Tibial nerve (tissue), 4 donors: Measurements from ENCODE around the gene TAGLN3. TPM values are rescaled to one million over a fixed set of nuclear protein-coding genes. Genes with fewer than 3 reads are reported as not detected.

ENCODE experiments used
- DNase-seq, 2 donors: peaks; one replicate each; pipeline ENCODE4 v3.0.0-alpha.2; 2019; ENCODE audit warnings: low spot score in 2 of 2
- H3K27ac ChIP-seq, 4 donors: fragments of 200-600 bp; sonication (generic) in 3 of 4; one replicate each; pipeline ENCODE4 v1.5.1; 2017 to 2019; ENCODE audit warnings: mild to moderate bottlenecking in 1 of 4
- H3K27me3 ChIP-seq, 2 donors: fragments of 200-600 bp; sonication (generic) in 1 of 2; one replicate each; pipeline versions ENCODE4 v1.5.1 to v1.6.0; 2017 to 2019
- H3K36me3 ChIP-seq, 3 donors: fragments of 200-600 bp; sonication (generic); one replicate each; pipeline ENCODE4 v1.5.1; 2018 to 2019
- H3K4me1 ChIP-seq, 4 donors: fragments of 200-600 bp; sonication (generic) in 3 of 4; one replicate each; pipeline ENCODE4 v1.5.1; 2017 to 2019
- H3K4me3 ChIP-seq, 4 donors: fragments of 200-600 bp; sonication (generic) in 3 of 4; one replicate each; pipeline ENCODE4 v1.5.1; 2017 to 2019; ENCODE audit warnings: mild to moderate bottlenecking in 1 of 4, moderate library complexity in 1 of 4
- H3K9me3 ChIP-seq, 4 donors: fragments of 200-600 bp; sonication (generic) in 3 of 4; one replicate each; pipeline ENCODE4 v1.5.1; 2017 to 2019
- EP300 ChIP-seq, 2 donors: sonication (generic); formaldehyde crosslinking; IDR thresholded peaks; one replicate each; pipeline ENCODE4 v1.6.1; 2017; ENCODE audit warnings: antibody characterized with exemption in 2 of 2, mild to moderate bottlenecking in 1 of 2
- POLR2A ChIP-seq, 2 donors: fragments of 450-650 bp; IDR thresholded peaks; one replicate each; pipeline ENCODE4 v1.6.1; 2017; ENCODE audit warnings: antibody characterized with exemption in 2 of 2, mild to moderate bottlenecking in 2 of 2, moderate library complexity in 2 of 2
- WGBS, 2 donors: methylation state at CpG; one replicate each; pipeline ENCODE4 v1.1.5; 2018; 5-methylcytosine and 5-hydroxymethylcytosine counted together
- total RNA-seq, 4 donors: library from RNA; depleted of rRNA; stranded (reverse); fragments of >200 nt; gene quantifications; one replicate each; pipeline ENCODE4 v1.1.0, GENCODE V29; 2016
- TF ChIP-seq, protein P1 (sequence below), 5 experiments: fragments of 200-600 bp in 3 of 5; fragments of 450-650 bp in 2 of 5; sonication (generic) in 3 of 5; IDR thresholded peaks; one replicate each; pipeline ENCODE4 v1.5.1; 2016 to 2019; ENCODE audit warnings: antibody characterized with exemption in 5 of 5, mild to moderate bottlenecking in 3 of 5, moderate library complexity in 2 of 5

TAGLN3 gene
- total RNA-seq, 4 donors from 2014 or later, result 3.1 TPM; not detected in 3

DNA sequence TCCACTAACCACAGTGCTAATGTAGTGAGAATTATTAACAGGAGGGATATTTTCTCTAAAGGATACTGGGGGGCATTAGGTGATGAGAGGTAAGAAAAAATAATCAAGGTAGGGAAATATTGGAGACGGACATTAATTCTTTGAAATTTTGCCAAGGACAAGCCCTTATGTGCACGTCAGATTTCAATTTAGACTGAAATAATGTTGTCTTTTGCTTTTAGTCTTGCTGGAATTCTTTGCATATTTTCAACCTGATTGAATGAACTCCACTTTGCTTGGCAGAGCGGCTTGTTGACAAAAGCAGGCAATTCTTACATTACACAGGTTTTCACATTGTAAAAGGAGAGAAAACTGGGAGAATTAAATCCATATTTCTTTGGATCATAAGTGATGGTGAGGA is 62.4 kb downstream of the TAGLN3 start:
- WGBS, 2 donors, result 20 to 30% methylated on average over 3 of the region's 3 CpGs
- Histone ChIP-seq H3K36me3 (no peaks in the 10 kb centered on the region), H3K27me3 (no peaks in the 10 kb centered on the region), H3K4me3 (no peak overlapping the region), H3K27ac (no peak overlapping the region), H3K9me3 (no peaks in the 10 kb centered on the region), H3K4me1 (no peaks in the 10 kb centered on the region)
- no peak for DNase-seq
- TF ChIP-seq, protein P1, sequence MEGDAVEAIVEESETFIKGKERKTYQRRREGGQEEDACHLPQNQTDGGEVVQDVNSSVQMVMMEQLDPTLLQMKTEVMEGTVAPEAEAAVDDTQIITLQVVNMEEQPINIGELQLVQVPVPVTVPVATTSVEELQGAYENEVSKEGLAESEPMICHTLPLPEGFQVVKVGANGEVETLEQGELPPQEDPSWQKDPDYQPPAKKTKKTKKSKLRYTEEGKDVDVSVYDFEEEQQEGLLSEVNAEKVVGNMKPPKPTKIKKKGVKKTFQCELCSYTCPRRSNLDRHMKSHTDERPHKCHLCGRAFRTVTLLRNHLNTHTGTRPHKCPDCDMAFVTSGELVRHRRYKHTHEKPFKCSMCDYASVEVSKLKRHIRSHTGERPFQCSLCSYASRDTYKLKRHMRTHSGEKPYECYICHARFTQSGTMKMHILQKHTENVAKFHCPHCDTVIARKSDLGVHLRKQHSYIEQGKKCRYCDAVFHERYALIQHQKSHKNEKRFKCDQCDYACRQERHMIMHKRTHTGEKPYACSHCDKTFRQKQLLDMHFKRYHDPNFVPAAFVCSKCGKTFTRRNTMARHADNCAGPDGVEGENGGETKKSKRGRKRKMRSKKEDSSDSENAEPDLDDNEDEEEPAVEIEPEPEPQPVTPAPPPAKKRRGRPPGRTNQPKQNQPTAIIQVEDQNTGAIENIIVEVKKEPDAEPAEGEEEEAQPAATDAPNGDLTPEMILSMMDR (IDR thresholded peaks at IDR 0.05), result no peak
- TF ChIP-seq EP300 (IDR thresholded peaks at IDR 0.05) (no peak), POLR2A (IDR thresholded peaks at IDR 0.05) (no peak)

Other genes with a start within 250 kb of the TAGLN3 start
- gene PHLDB2, start 139.7 kb upstream of the TAGLN3 start, total RNA-seq, result 100 to 1,000 TPM in 1 of 4 donors, 10 to 100 TPM in 3; 81.6 to 171 (median 88.2) TPM
- 10 to 100 TPM; 11.7 to 28.8 (median 19.4) TPM for gene ABHD10, start 19.9 kb upstream of the TAGLN3 start, total RNA-seq
- gene TMPRSS7, start 35.8 kb downstream of the TAGLN3 start, total RNA-seq, result not detected
- gene C3orf52, start 87.5 kb downstream of the TAGLN3 start, total RNA-seq, result 1 to 10 TPM in 3 of 4 donors, under 1 TPM in 1; 0.98 to 8.5 (median 5.6) TPM
- 1 to 10 TPM in 1 of 4 donors, under 1 TPM in 1, not detected in 2; under 0.01 to 2.0 TPM for gene GCSAM, start 134.3 kb downstream of the TAGLN3 start, total RNA-seq